Ureter (tissue), 1 donor: ENCODE measurements around the gene SSH3. TPM values are rescaled to one million over a fixed set of nuclear protein-coding genes. Genes with fewer than 3 reads are reported as not detected.
A peak's percentile ranks its signal among the peaks of the same experiment; 100 is the strongest.

Experiments used
- DNase-seq: peaks from one replicate; pipeline ENCODE4 v3.0.0-alpha.2; 2020; ENCODE audit warnings: low spot score
- total RNA-seq: library from RNA; stranded (reverse); gene quantifications from one replicate; pipeline ENCODE4 v1.2.4, GENCODE V29; 2023
- donor health status: DM: yes; HTN: yes; CAD: no.

The SSH3 gene
- 258 TPM for total RNA-seq

GRCh38 chr11:67303132-67303834, at the start of gene SSH3:
Gene SSH3 (plus strand): TSS chr11:67303530. CDS start chr11:67303626, 96 bp downstream.
- DNase-seq: peak; percentile 85

GRCh38 chr11:67253872-67254624, 49.3 kb upstream of the SSH3 start:
- no peak for DNase-seq

- no peak for DNase-seq
Measured at GRCh38 chr11:67254798-67255197, 48.5 kb upstream of the SSH3 start.

- DNase-seq: no peak
Measured at GRCh38 chr11:67255353-67255752, 48.0 kb upstream of the SSH3 start.

- DNase-seq: no peak
Measured at GRCh38 chr11:67255864-67256263, 47.5 kb upstream of the SSH3 start.

GRCh38 chr11:67256477-67257135, 46.7 kb upstream of the SSH3 start:
- no peak for DNase-seq

- no peak for DNase-seq
Measured at GRCh38 chr11:67260406-67260805, 42.9 kb upstream of the SSH3 start.

- DNase-seq: peak; percentile 59
Measured at GRCh38 chr11:67260885-67261639, 42.3 kb upstream of the SSH3 start.

- no peak for DNase-seq
Measured at GRCh38 chr11:67261640-67261945, 41.7 kb upstream of the SSH3 start.

GRCh38 chr11:67261946-67262681, 41.2 kb upstream of the SSH3 start:
- peak; percentile 43 for DNase-seq

GRCh38 chr11:67262731-67263675, 40.3 kb upstream of the SSH3 start:
- peak; percentile 85 for DNase-seq

GRCh38 chr11:67264260-67264659, 39.1 kb upstream of the SSH3 start:
- no peak for DNase-seq

GRCh38 chr11:67264877-67265632, 38.3 kb upstream of the SSH3 start:
- peak; percentile 45 for DNase-seq

- DNase-seq: peak; percentile 81
Measured at GRCh38 chr11:67265633-67266448, 37.5 kb upstream of the SSH3 start.

- peak; percentile 51 for DNase-seq
Measured at GRCh38 chr11:67266449-67267187, 36.7 kb upstream of the SSH3 start, which contains the start of gene GRK2. Gene GRK2 (plus strand): TSS chr11:67266473. CDS start chr11:67266700, 227 bp downstream.

- DNase-seq: peak; percentile 61
Measured at GRCh38 chr11:67267188-67268080, 35.9 kb upstream of the SSH3 start.
